Endodermal cell (in vitro differentiated cells): Measurements from ENCODE around the gene DOK6. TPM values are rescaled to one million over a fixed set of nuclear protein-coding genes. Genes with fewer than 3 reads are reported as not detected.

Source experiments
- DNase-seq: peaks from one replicate; pipeline ENCODE4 v3.0.0-alpha.2; 2017
- H3K27ac ChIP-seq: 2 replicates; pipeline ENCODE4 v1.5.1; 2013; ENCODE audit warnings: mild to moderate bottlenecking, low read depth, low read length, moderate library complexity
- H3K27me3 ChIP-seq: 2 replicates; pipeline ENCODE4 v1.6.1; 2013; ENCODE audit warnings: mild to moderate bottlenecking, low read length, moderate library complexity; ENCODE audit not compliant: insufficient read depth, control insufficient read depth, poor library complexity, severe bottlenecking
- H3K36me3 ChIP-seq: 2 replicates; pipeline ENCODE4 v1.7.0; 2013; ENCODE audit warnings: mild to moderate bottlenecking, low read length, moderate library complexity; ENCODE audit not compliant: control insufficient read depth, insufficient read depth
- H3K4me1 ChIP-seq: one replicate; pipeline ENCODE4 v1.7.0; 2013; ENCODE audit warnings: low read length; ENCODE audit not compliant: control insufficient read depth, insufficient read depth
- H3K4me3 ChIP-seq: 2 replicates; pipeline ENCODE4 v1.5.1; 2013; ENCODE audit warnings: mild to moderate bottlenecking, low read length, moderate library complexity
- H3K9ac ChIP-seq: 2 replicates; pipeline ENCODE4 v1.6.1; 2013; ENCODE audit warnings: mild to moderate bottlenecking, low read length, moderate library complexity; ENCODE audit not compliant: poor library complexity, severe bottlenecking; ENCODE audit errors: extremely low read depth
- H3K9me3 ChIP-seq: 2 replicates; pipeline ENCODE4 v1.6.1; 2013; ENCODE audit warnings: mild to moderate bottlenecking, low read length, moderate library complexity; ENCODE audit not compliant: control insufficient read depth
- H3K27ac Mint-ChIP-seq: 2 replicates; pipeline ENCODE4 v1.8.0; 2020; ENCODE audit warnings: mixed read lengths
- H3K27me3 Mint-ChIP-seq: 2 replicates; pipeline ENCODE4 v1.8.0; 2021; ENCODE audit warnings: mild to moderate bottlenecking, mixed read lengths; ENCODE audit not compliant: insufficient read depth
- H3K36me3 Mint-ChIP-seq: 2 replicates; pipeline ENCODE4 v1.8.0; 2020; ENCODE audit warnings: low read depth, mixed read lengths
- H3K4me1 Mint-ChIP-seq: 2 replicates; pipeline ENCODE4 v1.8.0; 2020; ENCODE audit warnings: mixed read lengths
- H3K4me3 Mint-ChIP-seq: 2 replicates; pipeline ENCODE4 v1.8.0; 2020; ENCODE audit warnings: mild to moderate bottlenecking, moderate library complexity, mixed read lengths
- H3K9me3 Mint-ChIP-seq: 2 replicates; pipeline ENCODE4 v1.8.0; 2020; ENCODE audit warnings: mild to moderate bottlenecking, mixed read lengths
- CTCF ChIP-seq: fragments of 200-600 bp; sonication (generic); conservative IDR thresholded peaks from 2 replicates; pipeline ENCODE4 v1.5.0; 2021; ENCODE audit warnings: antibody characterized with exemption, mild to moderate bottlenecking
- WGBS, 2 experiments: methylation state at CpG; one replicate each; pipeline versions ENCODE4 v1.1.5 to v1.1.7; 2013; ENCODE audit warnings: missing lambda C conversion rate in 2 of 2, mixed read lengths in 1 of 2; ENCODE audit not compliant: insufficient coverage in 1 of 2, insufficient read length in 1 of 2; 5-methylcytosine and 5-hydroxymethylcytosine counted together
- total RNA-seq, 2 donors: library from RNA; stranded (reverse); fragmentation: NEBNext Ultra II Directional in 1 of 2; extraction: Animal tissue kit (Norgen Biotek cat#: 25700) in 1 of 2; gene quantifications; 2 replicates in 1 of 2; 3 replicates in 1 of 2; pipeline ENCODE4 v1.2.1, GENCODE V29; 2021

DOK6 gene
- total RNA-seq, 2 donors from 2014 or later, result 5.7 to 5.9 TPM

GRCh38 chr18:69664399-69664798 is 263.7 kb downstream of the DOK6 start:
- no peak overlapping the region for H3K4me3 ChIP-seq
- H3K4me3 Mint-ChIP-seq, result no peak overlapping the region
- peaks cover 3% of the 10 kb centered on the region for H3K4me1 Mint-ChIP-seq
- H3K9ac ChIP-seq, result no peak overlapping the region
- no peak for TF ChIP-seq CTCF
- H3K9me3 Mint-ChIP-seq, result no peaks in the 10 kb centered on the region
- no peaks in the 10 kb centered on the region for H3K27me3 Mint-ChIP-seq
- no peaks in the 10 kb centered on the region for H3K36me3 ChIP-seq
- 59% methylated on average over 3 of the region's 3 CpGs; no CpG with 5 or more reads in 1 of the 2 experiments for WGBS, 2 experiments
- no peak for DNase-seq
- no peak overlapping the region for H3K27ac Mint-ChIP-seq
- H3K36me3 Mint-ChIP-seq, result no peaks in the 10 kb centered on the region
- H3K9me3 ChIP-seq, result no peaks in the 10 kb centered on the region
- no peak overlapping the region for H3K27ac ChIP-seq
- H3K4me1 ChIP-seq, result no peaks in the 10 kb centered on the region
- H3K27me3 ChIP-seq, result no peaks in the 10 kb centered on the region

GRCh38 chr18:69674292-69674877 is 273.7 kb downstream of the DOK6 start:
- Mint-ChIP-seq H3K4me1 (no peaks in the 10 kb centered on the region), H3K27me3 (no peaks in the 10 kb centered on the region), H3K4me3 (no peak overlapping the region), H3K27ac (no peak overlapping the region), H3K36me3 (no peaks in the 10 kb centered on the region), H3K9me3 (no peaks in the 10 kb centered on the region)
- no peak overlapping the region for H3K4me3 ChIP-seq
- no peak overlapping the region for H3K27ac ChIP-seq
- H3K36me3 ChIP-seq, result no peaks in the 10 kb centered on the region
- H3K4me1 ChIP-seq, result no peaks in the 10 kb centered on the region
- DNase-seq, result no peak
- no peaks in the 10 kb centered on the region for H3K27me3 ChIP-seq
- H3K9me3 ChIP-seq, result no peaks in the 10 kb centered on the region
- no peak overlapping the region for H3K9ac ChIP-seq
- no peak for TF ChIP-seq CTCF
- WGBS, 2 experiments, result 93 to 94% methylated on average over 2 of the region's 2 CpGs

- no peak for DNase-seq
- no peak overlapping the region for H3K4me3 Mint-ChIP-seq
- H3K36me3 ChIP-seq, result no peaks in the 10 kb centered on the region
- H3K27ac Mint-ChIP-seq, result no peak overlapping the region
- H3K27me3 Mint-ChIP-seq, result no peaks in the 10 kb centered on the region
- H3K36me3 Mint-ChIP-seq, result no peaks in the 10 kb centered on the region
- no peaks in the 10 kb centered on the region for H3K9me3 ChIP-seq
- no peaks in the 10 kb centered on the region for H3K9me3 Mint-ChIP-seq
- no peak for TF ChIP-seq CTCF
- no peaks in the 10 kb centered on the region for H3K4me1 ChIP-seq
- H3K9ac ChIP-seq, result no peak overlapping the region
- 90% methylated on average over 2 of the region's 2 CpGs; no CpG with 5 or more reads in 1 of the 2 experiments for WGBS, 2 experiments
- H3K27me3 ChIP-seq, result no peaks in the 10 kb centered on the region
- H3K27ac ChIP-seq, result no peak overlapping the region
- no peak overlapping the region for H3K4me3 ChIP-seq
- H3K4me1 Mint-ChIP-seq, result no peaks in the 10 kb centered on the region
Observed at GRCh38 chr18:69674966-69675365, 274.3 kb downstream of the DOK6 start.
